Endometrial microvascular endothelial cells (primary cell): ENCODE results near the gene TNFRSF21. TPM values are rescaled to one million over a fixed set of nuclear protein-coding genes. Genes with fewer than 3 reads are reported as not detected.
"Not testable (repeated sequence)": the region's sequence is repeated elsewhere in the genome, so short reads cannot be mapped to it uniquely, and the experiment has no call there.

Experiments used
- in situ Hi-C: cut with HindIII; loops from 2 replicates; pipeline ENCODE4 v1.10.0; 2017; ENCODE audit warnings: low sequenced_read_pairs, low pct_unique_long_range_greater_than_20kb; ENCODE audit errors: inconsistent ontology term
- total RNA-seq: library from RNA; depleted of rRNA; stranded (reverse); fragments of >200 nt; gene quantifications from one replicate; pipeline ENCODE4 v1.2.3, GENCODE V29; 2015; ENCODE audit errors: inconsistent ontology term

Gene TNFRSF21
- total RNA-seq, 1 donor from 2014 or later = 15.7 TPM

DNA sequence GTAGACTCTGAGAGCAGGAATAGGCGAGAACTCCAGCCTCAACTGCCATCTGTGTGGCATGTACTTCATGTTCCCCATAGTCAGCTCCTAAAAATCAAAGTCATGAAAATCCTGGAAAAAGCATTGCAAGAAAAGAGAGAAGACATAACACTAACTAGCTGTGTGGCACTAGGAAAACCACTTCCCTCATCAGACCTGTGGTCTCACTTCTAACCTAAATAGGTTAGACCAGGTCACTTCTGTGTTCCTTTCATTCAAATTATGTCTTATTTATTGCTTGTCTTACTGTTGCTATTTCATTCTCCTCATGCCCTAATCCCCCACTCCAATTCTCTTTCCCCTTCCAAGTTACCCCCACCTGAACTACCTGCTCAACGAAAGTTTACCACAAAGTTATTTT lies 70.2 kb downstream of the TNFRSF21 start:
- in situ Hi-C loops = no loop called here

DNA sequence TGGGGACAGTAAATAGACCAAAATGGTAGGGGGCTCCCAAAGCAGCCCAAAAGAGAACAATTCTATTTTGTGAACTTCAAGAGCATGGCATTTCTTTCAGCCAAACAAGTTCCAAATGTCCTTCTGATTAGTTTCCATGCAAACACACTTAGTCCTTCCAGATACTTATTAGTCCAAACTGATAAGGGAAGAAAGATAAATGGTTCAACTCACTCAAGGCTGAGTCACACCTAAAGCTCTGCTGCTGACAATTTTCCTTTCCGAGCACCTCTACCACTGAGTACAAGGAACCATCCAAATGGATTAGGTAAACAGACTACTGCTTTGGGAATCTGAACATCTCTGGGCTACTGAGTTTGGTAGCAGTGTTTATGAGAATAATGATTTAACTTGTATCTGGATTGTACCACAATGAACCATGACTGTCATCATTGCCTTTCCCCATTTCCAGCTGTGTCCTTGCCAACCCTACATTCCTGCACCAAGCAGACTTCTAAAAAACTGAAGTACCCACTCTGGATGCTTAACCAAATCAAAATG lies 71.2 kb downstream of the TNFRSF21 start:
- in situ Hi-C loops = no loop called here

GRCh38 chr6:47237196-47237595 lies 72.5 kb downstream of the TNFRSF21 start:
- in situ Hi-C loops = no loop called here

GRCh38 chr6:47235964-47236760 lies 73.5 kb downstream of the TNFRSF21 start:
- in situ Hi-C loops = no loop called here

- in situ Hi-C loops = no loop called here
Measured at GRCh38 chr6:47235421-47235820, 74.3 kb downstream of the TNFRSF21 start.

DNA sequence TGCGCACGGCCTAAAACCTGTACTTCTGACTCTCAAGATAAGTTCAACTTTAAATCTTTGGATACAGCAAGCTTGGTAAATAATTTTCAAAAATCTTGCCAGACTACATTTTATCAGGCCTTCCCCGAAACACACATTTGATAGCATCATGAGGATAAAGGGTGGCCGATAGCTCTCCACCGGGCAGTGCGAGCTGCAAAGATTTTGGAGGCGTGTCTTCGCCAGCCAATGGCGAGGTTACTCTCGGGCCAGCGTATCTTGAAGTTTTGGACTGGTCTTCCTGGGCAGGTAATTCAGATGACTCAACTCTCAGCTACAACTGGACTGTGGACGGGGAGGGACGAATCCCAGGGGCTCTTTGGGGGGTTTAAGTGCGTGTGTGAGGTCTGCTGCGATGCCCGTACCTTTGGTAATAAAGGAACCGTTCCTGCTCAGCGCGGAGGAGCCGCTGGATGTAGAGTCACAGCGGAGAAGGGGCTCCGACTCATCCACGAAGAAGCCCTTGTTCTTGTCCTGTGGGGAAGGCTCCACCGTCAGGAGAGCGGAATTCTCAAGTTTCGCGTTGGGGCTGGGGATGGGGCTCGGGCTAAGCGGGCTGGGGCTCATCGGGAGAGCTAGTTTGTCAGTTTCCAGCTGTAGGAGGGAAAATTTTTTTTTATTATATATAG lies 75.3 kb downstream of the TNFRSF21 start:
- in situ Hi-C loops = no loop called here

DNA sequence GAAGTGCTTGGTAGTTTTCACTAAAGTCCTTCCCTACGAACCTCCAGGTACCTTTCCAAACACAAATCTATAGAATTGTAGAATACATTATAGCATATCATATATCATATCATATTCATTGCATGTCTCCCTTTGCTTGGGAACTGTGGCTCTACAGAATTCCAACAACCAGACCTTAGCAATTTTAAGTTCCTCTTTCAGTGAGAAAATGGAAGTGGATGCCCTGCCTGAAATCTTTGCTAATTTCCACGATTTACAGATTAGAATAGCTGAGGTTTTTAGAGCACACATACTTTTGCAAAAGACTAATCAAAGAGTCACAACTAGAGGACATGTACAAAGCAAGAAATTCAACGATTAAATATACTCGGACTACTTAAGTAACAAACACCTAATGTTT lies 78.6 kb downstream of the TNFRSF21 start:
- in situ Hi-C loops = no loop called here

DNA sequence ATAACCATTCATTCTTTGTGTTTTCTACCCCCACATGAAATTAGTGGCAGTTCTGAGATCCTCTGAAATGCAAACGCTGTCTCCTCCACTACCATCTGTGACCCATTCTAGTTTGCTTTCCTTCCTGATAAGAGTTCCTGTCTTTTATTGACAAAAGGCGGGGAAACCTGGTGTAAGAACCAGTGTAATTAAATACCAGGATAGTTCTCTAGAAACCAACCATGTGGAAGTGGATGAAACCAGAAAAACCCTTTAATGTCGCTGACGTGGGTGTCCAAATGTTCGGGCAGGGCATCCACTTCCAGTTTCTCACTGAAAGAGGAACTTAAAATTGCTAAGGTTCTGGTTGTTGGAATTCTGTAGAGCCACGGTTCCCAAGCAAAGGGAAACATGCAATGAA lies 79.1 kb downstream of the TNFRSF21 start:
- in situ Hi-C loops = no loop called here

DNA sequence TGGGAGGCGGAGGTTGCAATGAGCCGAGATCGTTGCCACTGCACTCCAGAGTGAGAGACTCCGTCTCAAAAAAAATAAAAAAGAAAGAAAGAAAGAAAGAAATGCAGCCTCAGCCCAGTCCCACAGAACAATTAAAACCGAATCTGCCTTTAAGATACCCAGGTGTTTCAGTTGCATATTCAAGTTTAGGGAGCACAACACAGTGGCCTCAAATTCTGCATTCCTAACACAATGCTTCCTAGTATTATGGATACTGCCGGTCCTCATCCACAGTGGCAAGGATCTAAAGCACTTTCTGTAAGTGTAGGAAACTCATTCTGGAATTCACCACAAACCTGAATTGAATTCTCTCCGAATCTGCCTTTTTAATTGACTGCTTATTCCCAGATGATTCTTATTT lies 80.5 kb downstream of the TNFRSF21 start:
- in situ Hi-C loops = no loop called here

- in situ Hi-C loops = not testable (repeated sequence)
Measured at GRCh38 chr6:47228093-47228492, 81.6 kb downstream of the TNFRSF21 start.

DNA sequence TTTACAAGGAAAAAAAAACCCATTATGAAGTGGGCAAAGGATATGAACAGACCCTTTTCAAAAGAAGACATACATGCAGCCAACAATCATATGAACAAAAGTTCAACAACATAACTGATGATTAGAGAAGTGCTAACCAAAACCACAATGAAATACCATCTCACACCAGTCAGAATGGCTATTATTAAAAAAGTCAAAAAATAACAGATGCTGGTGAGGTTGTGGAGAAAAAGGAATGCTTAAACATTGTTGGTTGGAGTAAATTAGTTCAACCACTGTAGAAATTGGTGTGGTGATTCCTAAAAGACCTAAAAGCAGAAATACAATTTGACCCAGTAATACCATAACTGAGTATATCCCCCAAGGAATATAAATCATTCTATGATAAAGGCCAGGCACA lies 86.5 kb downstream of the TNFRSF21 start:
- in situ Hi-C loops = not testable (repeated sequence)

- in situ Hi-C loops = no loop called here
Measured at GRCh38 chr6:47221565-47221964, 88.1 kb downstream of the TNFRSF21 start.

DNA sequence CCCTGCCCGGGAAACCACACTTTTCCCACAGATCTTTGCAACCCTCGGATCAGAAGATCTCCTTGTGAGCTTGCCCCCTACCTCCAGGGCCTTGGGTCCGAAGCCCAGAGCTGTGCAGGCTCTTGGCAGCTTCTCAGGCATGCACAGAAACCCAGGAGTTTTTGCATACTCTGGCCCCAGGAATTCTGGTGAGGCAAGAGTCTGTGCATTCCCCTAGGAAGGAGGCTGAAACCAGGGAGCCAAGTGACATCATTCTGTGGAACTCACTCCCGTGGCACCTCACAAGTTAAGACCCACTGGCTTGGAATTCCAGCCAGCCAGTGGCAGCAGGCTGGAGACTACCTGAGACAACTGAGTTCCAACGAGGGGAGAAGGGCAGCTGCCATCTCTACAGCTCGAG lies 100.1 kb downstream of the TNFRSF21 start:
- in situ Hi-C loops = no loop called here

DNA sequence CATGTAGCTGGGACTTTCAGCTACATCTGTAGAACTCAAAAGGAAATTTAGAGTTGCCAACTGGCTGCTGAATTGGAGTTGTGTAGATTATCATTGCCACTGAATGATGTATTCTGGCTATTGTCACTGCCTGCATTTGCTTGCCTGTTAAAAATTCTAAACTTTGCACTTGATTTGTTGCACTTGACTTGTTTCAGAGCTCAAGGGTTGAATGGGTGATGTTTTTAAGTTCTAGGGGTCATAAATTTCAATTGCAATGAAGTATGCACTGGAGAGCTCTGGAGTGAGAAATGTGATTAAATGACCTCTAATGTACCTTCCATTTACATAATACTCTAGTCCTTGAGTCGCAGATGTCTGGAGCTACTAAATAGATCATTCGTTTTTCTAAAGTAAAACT lies 102.4 kb downstream of the TNFRSF21 start:
- in situ Hi-C loops = no loop called here

DNA sequence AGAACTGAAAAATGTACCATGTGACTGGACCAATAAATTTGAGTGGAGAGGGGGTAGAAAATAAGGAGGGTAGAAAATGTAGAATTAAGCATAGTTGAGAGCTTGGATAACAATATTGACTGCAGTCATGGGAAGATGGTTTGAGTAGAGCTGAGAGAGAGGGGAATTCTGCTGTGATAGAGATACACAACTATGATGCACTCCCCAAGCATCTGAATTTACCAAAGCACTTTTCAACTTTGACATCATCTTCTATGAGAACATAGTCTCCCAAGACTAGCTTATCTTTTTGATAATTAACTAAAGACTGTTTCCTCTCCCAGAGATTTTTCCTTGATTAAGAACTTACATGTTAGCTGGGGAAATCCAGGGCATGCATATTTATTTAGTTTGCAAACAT lies 103.1 kb downstream of the TNFRSF21 start:
- in situ Hi-C loops = no loop called here

GRCh38 chr6:47203938-47204611 lies 105.6 kb downstream of the TNFRSF21 start:
- in situ Hi-C loops = no loop called here

GRCh38 chr6:47203266-47203937 lies 106.3 kb downstream of the TNFRSF21 start:
- in situ Hi-C loops = no loop called here

DNA sequence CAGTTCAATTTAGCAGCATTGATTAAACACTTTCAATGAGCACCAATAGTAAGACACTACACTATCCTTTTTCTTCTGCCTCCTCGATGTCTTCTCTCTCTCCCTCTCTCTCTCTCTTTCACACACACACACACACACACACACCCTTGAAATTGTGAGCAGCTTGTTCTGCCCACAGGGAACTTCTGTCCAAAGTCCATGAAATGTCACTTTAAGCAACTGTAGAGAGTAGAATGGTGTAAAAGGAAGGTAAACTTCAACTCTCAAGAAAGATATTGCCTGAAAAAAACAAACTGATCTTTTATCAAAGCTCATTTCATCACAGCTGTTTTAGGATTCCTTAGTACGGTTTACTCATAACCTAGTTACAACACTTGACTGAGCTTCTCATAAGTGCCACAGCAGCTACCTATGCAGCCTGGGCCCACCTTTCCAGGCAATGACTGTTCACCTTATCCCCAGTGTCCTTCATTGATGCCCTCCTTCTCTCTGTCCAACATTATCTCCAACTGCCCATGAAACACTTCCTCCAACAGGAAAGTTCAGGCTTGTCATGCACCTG lies 107.0 kb downstream of the TNFRSF21 start:
- in situ Hi-C loops = no loop called here
